Nephron (organoid): ENCODE measurements around the gene GRIK3.

Experiments
- H3K27ac Mint-ChIP-seq, 3 experiments: 2 replicates each; pipeline ENCODE4 v1.8.0; 2020; ENCODE audit warnings: mixed read lengths in 3 of 3, mild to moderate bottlenecking in 2 of 3, moderate library complexity in 1 of 3
- H3K27me3 Mint-ChIP-seq: 2 replicates; pipeline ENCODE4 v1.8.0; 2021; ENCODE audit warnings: low read depth, mild to moderate bottlenecking, moderate library complexity, mixed read lengths
- H3K36me3 Mint-ChIP-seq: 2 replicates; pipeline ENCODE4 v1.8.0; 2020; ENCODE audit warnings: low read depth, mixed read lengths
- H3K4me1 Mint-ChIP-seq: 2 replicates; pipeline ENCODE4 v1.8.0; 2020; ENCODE audit warnings: mixed read lengths
- H3K4me3 Mint-ChIP-seq, 3 experiments: 2 replicates each; pipeline ENCODE4 v1.8.0; 2020; ENCODE audit warnings: mild to moderate bottlenecking in 3 of 3, mixed read lengths in 3 of 3, moderate library complexity in 2 of 3
- H3K9me3 Mint-ChIP-seq: 2 replicates; pipeline ENCODE4 v1.8.0; 2020; ENCODE audit warnings: mixed read lengths
- TF ChIP-seq, protein P1 (sequence below), 3 experiments: fragments of 200-600 bp; sonication (generic); IDR thresholded peaks; one replicate each; pipeline ENCODE4 v1.5.0; 2021; ENCODE audit warnings: antibody characterized with exemption in 3 of 3; ENCODE audit not compliant: unreplicated experiment in 3 of 3

The GRIK3 gene

DNA sequence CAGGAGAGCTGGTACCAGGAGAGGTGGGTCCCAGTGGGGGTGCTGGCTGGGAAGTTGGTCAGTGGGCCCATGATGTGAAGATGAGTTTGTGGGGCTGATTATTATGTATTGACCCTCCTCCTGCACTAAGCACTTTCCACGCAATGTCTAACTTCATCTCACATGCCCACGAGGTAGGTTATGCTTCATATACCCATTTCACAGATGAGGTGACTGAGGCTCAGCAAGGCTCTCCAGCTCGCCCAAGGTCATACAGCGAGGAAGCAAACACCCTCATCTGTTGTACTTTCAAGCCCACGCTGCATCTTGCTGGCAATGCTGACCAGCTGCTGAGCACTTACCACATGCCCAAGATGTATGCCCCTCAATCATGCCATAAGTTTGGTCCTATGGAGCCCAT, 175.8 kb downstream of the GRIK3 start:
- H3K27ac Mint-ChIP-seq = no peak overlapping the region
- TF ChIP-seq, protein P1, sequence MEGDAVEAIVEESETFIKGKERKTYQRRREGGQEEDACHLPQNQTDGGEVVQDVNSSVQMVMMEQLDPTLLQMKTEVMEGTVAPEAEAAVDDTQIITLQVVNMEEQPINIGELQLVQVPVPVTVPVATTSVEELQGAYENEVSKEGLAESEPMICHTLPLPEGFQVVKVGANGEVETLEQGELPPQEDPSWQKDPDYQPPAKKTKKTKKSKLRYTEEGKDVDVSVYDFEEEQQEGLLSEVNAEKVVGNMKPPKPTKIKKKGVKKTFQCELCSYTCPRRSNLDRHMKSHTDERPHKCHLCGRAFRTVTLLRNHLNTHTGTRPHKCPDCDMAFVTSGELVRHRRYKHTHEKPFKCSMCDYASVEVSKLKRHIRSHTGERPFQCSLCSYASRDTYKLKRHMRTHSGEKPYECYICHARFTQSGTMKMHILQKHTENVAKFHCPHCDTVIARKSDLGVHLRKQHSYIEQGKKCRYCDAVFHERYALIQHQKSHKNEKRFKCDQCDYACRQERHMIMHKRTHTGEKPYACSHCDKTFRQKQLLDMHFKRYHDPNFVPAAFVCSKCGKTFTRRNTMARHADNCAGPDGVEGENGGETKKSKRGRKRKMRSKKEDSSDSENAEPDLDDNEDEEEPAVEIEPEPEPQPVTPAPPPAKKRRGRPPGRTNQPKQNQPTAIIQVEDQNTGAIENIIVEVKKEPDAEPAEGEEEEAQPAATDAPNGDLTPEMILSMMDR (IDR thresholded peaks at IDR 0.05; ENCODE audit: unreplicated experiment in 3 of 3) = no peak
- H3K36me3 Mint-ChIP-seq = no peaks in the 10 kb centered on the region
- peaks cover 72% of the 10 kb centered on the region for H3K27me3 Mint-ChIP-seq
- no peaks in the 10 kb centered on the region for H3K9me3 Mint-ChIP-seq
- no peaks in the 10 kb centered on the region for H3K4me1 Mint-ChIP-seq
- no peak overlapping the region for H3K4me3 Mint-ChIP-seq

DNA sequence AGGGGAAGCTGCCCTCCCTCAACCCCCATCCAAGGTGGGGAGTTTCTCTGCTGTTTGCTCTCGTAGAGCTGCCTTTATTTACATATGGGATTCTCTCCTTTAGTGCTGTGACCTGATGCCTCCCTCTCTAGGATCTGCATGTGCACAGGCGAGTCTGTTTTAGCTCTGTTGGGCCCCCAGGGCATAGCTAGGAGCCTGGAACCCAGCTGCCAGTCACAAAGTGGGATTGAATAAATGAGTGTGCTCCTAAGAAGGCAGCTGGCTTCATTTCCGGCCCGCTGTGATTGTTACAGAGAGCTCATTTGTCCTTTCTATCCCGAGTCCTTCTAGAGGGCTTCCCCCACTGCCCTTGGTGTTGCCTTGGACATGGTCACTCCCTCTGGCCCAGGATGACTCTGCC, 176.6 kb downstream of the GRIK3 start:
- H3K27me3 Mint-ChIP-seq = peaks cover 72% of the 10 kb centered on the region
- H3K4me3 Mint-ChIP-seq = no peak overlapping the region
- no peak overlapping the region for H3K27ac Mint-ChIP-seq
- TF ChIP-seq, protein P1 (IDR thresholded peaks at IDR 0.05; ENCODE audit: unreplicated experiment in 3 of 3) = no peak
- H3K4me1 Mint-ChIP-seq = no peaks in the 10 kb centered on the region
- no peaks in the 10 kb centered on the region for H3K36me3 Mint-ChIP-seq
- H3K9me3 Mint-ChIP-seq = no peaks in the 10 kb centered on the region

DNA sequence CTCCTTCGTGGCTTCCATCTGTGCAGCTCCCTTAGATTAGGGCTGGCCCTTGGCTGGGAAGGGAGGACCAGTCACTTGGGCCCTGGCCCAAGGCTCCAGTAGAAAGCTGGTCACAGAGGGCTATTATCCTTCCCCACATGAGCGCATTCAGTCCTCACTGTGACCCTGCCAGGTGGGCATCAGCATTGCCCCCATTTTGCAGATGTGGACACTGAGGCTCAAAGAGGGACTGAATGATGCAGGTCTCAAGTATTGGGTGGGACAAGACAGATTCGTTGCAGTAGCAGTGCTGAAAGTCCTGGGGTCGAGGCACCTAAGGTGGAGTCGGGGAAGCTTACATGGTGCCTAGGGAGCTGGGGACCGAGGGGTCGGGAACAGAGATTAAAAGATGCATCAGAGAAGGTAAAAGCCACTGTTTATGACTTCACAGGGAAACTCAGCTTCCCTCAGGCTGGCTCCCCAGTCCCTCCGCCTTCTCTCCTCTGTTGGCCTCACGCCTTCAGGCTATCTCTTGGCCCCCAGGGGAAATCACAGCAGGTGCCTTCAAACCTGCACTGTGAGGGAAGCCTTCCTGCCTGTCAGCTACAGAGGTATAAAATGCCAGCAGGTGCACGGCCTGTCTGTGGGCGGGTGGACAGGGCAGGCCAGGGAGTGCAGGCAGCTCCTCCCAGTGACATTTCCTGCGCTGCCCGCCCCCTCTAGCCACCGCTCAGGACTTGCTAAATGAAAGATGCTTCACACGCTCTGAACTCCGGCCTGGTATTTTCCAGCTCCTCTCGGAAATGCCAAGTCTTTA, 178.4 kb downstream of the GRIK3 start:
- H3K9me3 Mint-ChIP-seq = no peaks in the 10 kb centered on the region
- peaks cover 69% of the 10 kb centered on the region for H3K27me3 Mint-ChIP-seq
- H3K4me3 Mint-ChIP-seq = no peak overlapping the region
- H3K36me3 Mint-ChIP-seq = no peaks in the 10 kb centered on the region
- H3K27ac Mint-ChIP-seq = no peak overlapping the region
- TF ChIP-seq, protein P1 (IDR thresholded peaks at IDR 0.05; ENCODE audit: unreplicated experiment in 3 of 3) = no peak
- no peaks in the 10 kb centered on the region for H3K4me1 Mint-ChIP-seq

DNA sequence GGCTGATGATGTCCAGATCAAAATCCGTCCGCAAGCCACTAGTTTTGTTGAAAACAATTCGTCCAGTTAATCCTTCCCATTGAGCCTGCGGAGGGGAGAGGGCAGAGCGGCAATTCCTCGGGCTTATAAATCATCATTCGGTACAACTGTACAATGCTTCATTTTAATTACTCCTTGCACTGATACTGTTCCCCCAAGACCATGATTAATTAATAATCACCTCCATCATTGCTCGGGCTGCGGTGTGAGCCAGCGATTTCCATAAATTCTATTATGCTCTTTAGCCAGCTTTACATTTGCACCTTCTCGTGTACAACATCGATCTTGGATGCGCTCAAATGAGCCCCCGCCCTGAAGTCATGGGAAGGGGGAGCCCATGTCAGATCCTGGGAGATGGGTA, 180.7 kb downstream of the GRIK3 start:
- H3K36me3 Mint-ChIP-seq = no peaks in the 10 kb centered on the region
- H3K27ac Mint-ChIP-seq = no peak overlapping the region
- TF ChIP-seq, protein P1 (IDR thresholded peaks at IDR 0.05; ENCODE audit: unreplicated experiment in 3 of 3) = no peak
- peaks cover 68% of the 10 kb centered on the region for H3K27me3 Mint-ChIP-seq
- no peak overlapping the region for H3K4me3 Mint-ChIP-seq
- H3K9me3 Mint-ChIP-seq = no peaks in the 10 kb centered on the region
- no peaks in the 10 kb centered on the region for H3K4me1 Mint-ChIP-seq

DNA sequence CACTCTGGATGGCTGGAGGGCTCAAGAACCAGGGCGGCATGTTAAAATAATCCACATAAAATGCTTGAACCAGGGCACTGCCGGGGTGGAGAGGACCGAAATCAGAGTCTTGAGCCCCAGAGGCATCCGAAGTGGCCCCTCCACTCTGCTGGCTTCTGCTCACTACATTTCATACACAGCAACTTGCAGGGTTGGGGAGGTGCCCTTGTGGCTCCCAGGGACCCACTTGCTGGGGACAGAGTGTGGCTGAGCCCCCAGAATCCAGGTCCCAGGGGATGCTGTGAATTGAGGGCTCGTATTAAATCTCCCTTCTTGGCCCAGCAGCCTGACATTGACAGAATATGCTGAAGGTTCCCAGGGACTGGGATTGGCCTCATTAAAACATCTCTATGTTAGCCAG, 181.7 kb downstream of the GRIK3 start:
- no peak overlapping the region for H3K27ac Mint-ChIP-seq
- no peaks in the 10 kb centered on the region for H3K9me3 Mint-ChIP-seq
- H3K36me3 Mint-ChIP-seq = no peaks in the 10 kb centered on the region
- H3K4me3 Mint-ChIP-seq = no peak overlapping the region
- H3K4me1 Mint-ChIP-seq = no peaks in the 10 kb centered on the region
- TF ChIP-seq, protein P1 (IDR thresholded peaks at IDR 0.05; ENCODE audit: unreplicated experiment in 3 of 3) = no peak
- peaks cover 67% of the 10 kb centered on the region for H3K27me3 Mint-ChIP-seq

DNA sequence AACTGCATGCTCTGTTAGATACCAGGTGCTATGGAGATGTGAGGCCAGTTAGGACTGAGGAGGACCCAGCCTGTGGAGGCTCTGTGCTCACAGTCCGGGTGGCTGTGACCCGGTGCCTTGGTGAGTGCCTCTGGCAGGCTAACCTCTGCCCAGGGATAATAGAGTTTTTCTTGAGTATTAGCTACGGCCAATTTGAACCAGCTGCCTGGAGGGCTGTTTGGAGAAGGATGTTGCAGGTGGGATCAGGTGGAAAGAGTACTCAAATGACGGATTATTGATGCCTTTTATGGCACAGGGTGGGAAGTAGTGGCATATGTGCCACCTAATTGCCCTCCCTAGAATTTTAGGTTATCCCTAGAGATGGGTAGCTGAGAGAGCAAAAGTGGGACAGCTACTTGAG, 182.7 kb downstream of the GRIK3 start:
- Mint-ChIP-seq H3K36me3 (no peaks in the 10 kb centered on the region), H3K4me3 (no peak overlapping the region), H3K27me3 (peaks cover 71% of the 10 kb centered on the region), H3K27ac (no peak overlapping the region), H3K9me3 (no peaks in the 10 kb centered on the region), H3K4me1 (no peaks in the 10 kb centered on the region)
- TF ChIP-seq, protein P1 (IDR thresholded peaks at IDR 0.05; ENCODE audit: unreplicated experiment in 3 of 3) = no peak
